Sigmoid colon (tissue), 4 donors: ENCODE results near the gene FAM120AOS.

ENCODE experiments used
- CTCF ChIP-seq, 4 experiments: fragments of 450-650 bp in 3 of 4; fragments of 200-600 bp in 1 of 4; IDR thresholded peaks; one replicate each; pipeline ENCODE4 v1.5.1; 2016 to 2019; ENCODE audit warnings: antibody characterized with exemption in 4 of 4, mild to moderate bottlenecking in 3 of 4, moderate library complexity in 2 of 4
- POLR2A ChIP-seq, 2 donors: fragments of 450-650 bp; IDR thresholded peaks; one replicate each; pipeline ENCODE4 v1.6.1; 2016; ENCODE audit warnings: antibody characterized with exemption in 2 of 2, mild to moderate bottlenecking in 2 of 2, moderate library complexity in 2 of 2
- POLR2AphosphoS5 ChIP-seq, 4 donors: sonication (generic); formaldehyde crosslinking; IDR thresholded peaks; one replicate each; pipeline ENCODE4 v1.6.1; 2017; ENCODE audit warnings: antibody characterized with exemption in 4 of 4

- TF ChIP-seq CTCF (IDR thresholded peaks at IDR 0.05): no peak
- no peak for TF ChIP-seq POLR2AphosphoS5 (IDR thresholded peaks at IDR 0.05)
- no peak for TF ChIP-seq POLR2A (IDR thresholded peaks at IDR 0.05)
Observed at GRCh38 chr9:93458712-93459111, 5.3 kb upstream of the FAM120AOS start.
